Measurements from ENCODE around the gene EVC2.

EVC2 gene
- 2.6 to 25.9 (median 13.7) reads per million in 9 experiments for total RNA-seq

GRCh38 chr4:5708449-5709206, at the start of gene EVC2:
Gene EVC2, minus strand, starts transcription at chr4:5708559. Its CDS starts 46 bp downstream, at chr4:5708513.
- peaks cover 3% of the 10 kb centered on the region for H3K36me3 Mint-ChIP-seq (ENCODE audit: insufficient read depth)
- H3K27me3 Mint-ChIP-seq = peaks cover 41 to 57% of the 10 kb centered on the region in 2 donors
- H3K4me3 Mint-ChIP-seq = peak within 1 kb of the TSS; percentile 61 to 66
- peak in 2 of 3 experiments; percentile 13 to 21 for DNase-seq
- H3K27ac Mint-ChIP-seq = no peak within 1 kb of the TSS
- peak; percentile 30 for ATAC-seq (replicated peaks)
- H3K4me1 Mint-ChIP-seq (ENCODE audit: low read depth in 2 of 2) = peaks cover 15 to 16% of the 10 kb centered on the region in 2 donors
- H3K9me3 Mint-ChIP-seq = no peaks in the 10 kb centered on the region

- Mint-ChIP-seq H3K27ac (no peak overlapping the region), H3K36me3 (ENCODE audit: insufficient read depth) (no peaks in the 10 kb centered on the region), H3K4me3 (no peak overlapping the region), H3K27me3 (no peaks in the 10 kb centered on the region), H3K9me3 (no peaks in the 10 kb centered on the region), H3K4me1 (ENCODE audit: low read depth in 2 of 2) (no peaks in the 10 kb centered on the region)
- ATAC-seq (replicated peaks) = no peak
- DNase-seq = no peak
These were observed 49.6 kb upstream of the EVC2 start for GRCh38 chr4:5757954-5758353.

- H3K27ac Mint-ChIP-seq = no peak overlapping the region
- no peak overlapping the region for H3K4me3 Mint-ChIP-seq
- no peak for ATAC-seq (replicated peaks)
- H3K9me3 Mint-ChIP-seq = no peaks in the 10 kb centered on the region
- no peaks in the 10 kb centered on the region for H3K27me3 Mint-ChIP-seq
- no peak for DNase-seq
- no peaks in the 10 kb centered on the region for H3K36me3 Mint-ChIP-seq (ENCODE audit: insufficient read depth)
- no peaks in the 10 kb centered on the region for H3K4me1 Mint-ChIP-seq (ENCODE audit: low read depth in 2 of 2)
These were observed 49.2 kb upstream of the EVC2 start for GRCh38 chr4:5757536-5757935.

- H3K27me3 Mint-ChIP-seq = no peaks in the 10 kb centered on the region
- no peak overlapping the region for H3K27ac Mint-ChIP-seq
- H3K4me3 Mint-ChIP-seq = no peak overlapping the region
- H3K9me3 Mint-ChIP-seq = no peaks in the 10 kb centered on the region
- no peaks in the 10 kb centered on the region for H3K36me3 Mint-ChIP-seq (ENCODE audit: insufficient read depth)
- ATAC-seq (replicated peaks) (no peak), DNase-seq (no peak)
- no peaks in the 10 kb centered on the region for H3K4me1 Mint-ChIP-seq (ENCODE audit: low read depth in 2 of 2)
These were observed 48.7 kb upstream of the EVC2 start for GRCh38 chr4:5757091-5757490.

GRCh38 chr4:5756271-5756670, 47.9 kb upstream of the EVC2 start:
- DNase-seq (no peak), ATAC-seq (replicated peaks) (no peak)
- H3K4me3 Mint-ChIP-seq = no peak overlapping the region
- H3K36me3 Mint-ChIP-seq (ENCODE audit: insufficient read depth) = no peaks in the 10 kb centered on the region
- H3K4me1 Mint-ChIP-seq (ENCODE audit: low read depth in 2 of 2) = no peaks in the 10 kb centered on the region
- no peaks in the 10 kb centered on the region for H3K9me3 Mint-ChIP-seq
- no peaks in the 10 kb centered on the region for H3K27me3 Mint-ChIP-seq
- H3K27ac Mint-ChIP-seq = no peak overlapping the region

- Mint-ChIP-seq H3K27ac (no peak overlapping the region), H3K27me3 (no peaks in the 10 kb centered on the region), H3K4me1 (ENCODE audit: low read depth in 2 of 2) (no peaks in the 10 kb centered on the region), H3K4me3 (no peak overlapping the region), H3K36me3 (ENCODE audit: insufficient read depth) (no peaks in the 10 kb centered on the region), H3K9me3 (no peaks in the 10 kb centered on the region)
- DNase-seq (no peak), ATAC-seq (replicated peaks) (no peak)
These were observed 47.3 kb upstream of the EVC2 start for GRCh38 chr4:5755679-5756078.

GRCh38 chr4:5755161-5755560, 46.8 kb upstream of the EVC2 start:
- Mint-ChIP-seq H3K27ac (no peak overlapping the region), H3K27me3 (no peaks in the 10 kb centered on the region), H3K4me3 (no peak overlapping the region), H3K9me3 (no peaks in the 10 kb centered on the region), H3K36me3 (ENCODE audit: insufficient read depth) (no peaks in the 10 kb centered on the region), H3K4me1 (ENCODE audit: low read depth in 2 of 2) (no peaks in the 10 kb centered on the region)
- DNase-seq = no peak
- ATAC-seq (replicated peaks) = no peak

- no peaks in the 10 kb centered on the region for H3K9me3 Mint-ChIP-seq
- ATAC-seq (replicated peaks) (no peak), DNase-seq (no peak)
- no peaks in the 10 kb centered on the region for H3K36me3 Mint-ChIP-seq (ENCODE audit: insufficient read depth)
- H3K27me3 Mint-ChIP-seq = no peaks in the 10 kb centered on the region
- no peaks in the 10 kb centered on the region for H3K4me1 Mint-ChIP-seq (ENCODE audit: low read depth in 2 of 2)
- H3K27ac Mint-ChIP-seq = no peak overlapping the region
- H3K4me3 Mint-ChIP-seq = no peak overlapping the region
These were observed 46.1 kb upstream of the EVC2 start for GRCh38 chr4:5754529-5754881.

GRCh38 chr4:5753766-5754528, 45.6 kb upstream of the EVC2 start:
- Mint-ChIP-seq H3K4me1 (ENCODE audit: low read depth in 2 of 2) (no peaks in the 10 kb centered on the region), H3K36me3 (ENCODE audit: insufficient read depth) (no peaks in the 10 kb centered on the region), H3K27me3 (no peaks in the 10 kb centered on the region), H3K27ac (no peak overlapping the region), H3K4me3 (no peak overlapping the region), H3K9me3 (no peaks in the 10 kb centered on the region)
- no peak for ATAC-seq (replicated peaks)
- DNase-seq = no peak

- no peaks in the 10 kb centered on the region for H3K36me3 Mint-ChIP-seq (ENCODE audit: insufficient read depth)
- no peak for ATAC-seq (replicated peaks)
- H3K9me3 Mint-ChIP-seq = no peaks in the 10 kb centered on the region
- DNase-seq = no peak
- H3K4me1 Mint-ChIP-seq (ENCODE audit: low read depth in 2 of 2) = no peaks in the 10 kb centered on the region
- no peaks in the 10 kb centered on the region for H3K27me3 Mint-ChIP-seq
- H3K4me3 Mint-ChIP-seq = no peak overlapping the region
- no peak overlapping the region for H3K27ac Mint-ChIP-seq
These were observed 45.0 kb upstream of the EVC2 start for GRCh38 chr4:5753366-5753765.

GRCh38 chr4:5752376-5753184, 44.2 kb upstream of the EVC2 start:
- DNase-seq (no peak), ATAC-seq (replicated peaks) (no peak)
- Mint-ChIP-seq H3K27ac (no peak overlapping the region), H3K4me3 (no peak overlapping the region), H3K27me3 (no peaks in the 10 kb centered on the region), H3K9me3 (no peaks in the 10 kb centered on the region), H3K4me1 (ENCODE audit: low read depth in 2 of 2) (no peaks in the 10 kb centered on the region), H3K36me3 (ENCODE audit: insufficient read depth) (no peaks in the 10 kb centered on the region)

- H3K36me3 Mint-ChIP-seq (ENCODE audit: insufficient read depth) = no peaks in the 10 kb centered on the region
- H3K4me1 Mint-ChIP-seq (ENCODE audit: low read depth in 2 of 2) = no peaks in the 10 kb centered on the region
- H3K9me3 Mint-ChIP-seq = no peaks in the 10 kb centered on the region
- H3K27ac Mint-ChIP-seq = no peak overlapping the region
- H3K4me3 Mint-ChIP-seq = no peak overlapping the region
- DNase-seq (no peak), ATAC-seq (replicated peaks) (no peak)
- H3K27me3 Mint-ChIP-seq = peaks cover 0 to under 1% of the 10 kb centered on the region in 2 donors
These were observed 43.5 kb upstream of the EVC2 start for GRCh38 chr4:5751666-5752375.
